HG02970 (cell line): ENCODE results near the gene ZNF549.
A peak's percentile ranks its signal among the peaks of the same experiment; 100 is the strongest.

ENCODE experiments used
- ATAC-seq: cut with Tn5 transposase; IDR thresholded peaks from one replicate; pipeline ENCODE4 v1.9.1; 2021; ENCODE audit warnings: mild to moderate bottlenecking, moderate library complexity, moderate number of reproducible peaks; ENCODE audit not compliant: unreplicated experiment, low FRiP score

Gene ZNF549

GRCh38 chr19:57566396-57567265 lies 39.5 kb downstream of the ZNF549 start:
- ATAC-seq, result no peak

- no peak for ATAC-seq
Measured at GRCh38 chr19:57570707-57571106, 43.6 kb downstream of the ZNF549 start.

- no peak for ATAC-seq
Measured at GRCh38 chr19:57572415-57572947, 45.3 kb downstream of the ZNF549 start.

GRCh38 chr19:57576661-57577060 lies 49.5 kb downstream of the ZNF549 start:
- no peak for ATAC-seq

GRCh38 chr19:57578487-57579205 lies 51.5 kb downstream of the ZNF549 start, which contains the start of gene ZNF416:
Gene ZNF416, minus strand, starts transcription at chr19:57578911. Its CDS starts 207 bp downstream, at chr19:57578704.
- ATAC-seq, result peak; percentile 87

GRCh38 chr19:57583104-57583520 lies 56.0 kb downstream of the ZNF549 start:
- ATAC-seq, result no peak

- no peak for ATAC-seq
Measured at GRCh38 chr19:57583521-57584416, 56.6 kb downstream of the ZNF549 start, which contains the start of gene ZIK1. Gene ZIK1, plus strand, starts transcription at chr19:57584145. Its CDS starts 212 bp downstream, at chr19:57584357.

GRCh38 chr19:57587529-57587928 lies 60.4 kb downstream of the ZNF549 start:
- ATAC-seq, result no peak

GRCh38 chr19:57599377-57599760 lies 72.2 kb downstream of the ZNF549 start:
- ATAC-seq, result no peak

- peak; percentile 77 for ATAC-seq
Measured at GRCh38 chr19:57599761-57600383, 72.7 kb downstream of the ZNF549 start, which contains the start of gene ZNF530. Gene ZNF530, plus strand, starts transcription at chr19:57599885. Its CDS starts 4,461 bp downstream, at chr19:57604346.

- no peak for ATAC-seq
Measured at GRCh38 chr19:57606931-57607330, 79.8 kb downstream of the ZNF549 start.
